ENCODE data around the gene MTR. TPM values are rescaled to one million over a fixed set of nuclear protein-coding genes. Genes with fewer than 3 reads are reported as not detected.

MTR gene
- total RNA-seq, 1 donor from 2014 or later: 35.7 TPM

DNA sequence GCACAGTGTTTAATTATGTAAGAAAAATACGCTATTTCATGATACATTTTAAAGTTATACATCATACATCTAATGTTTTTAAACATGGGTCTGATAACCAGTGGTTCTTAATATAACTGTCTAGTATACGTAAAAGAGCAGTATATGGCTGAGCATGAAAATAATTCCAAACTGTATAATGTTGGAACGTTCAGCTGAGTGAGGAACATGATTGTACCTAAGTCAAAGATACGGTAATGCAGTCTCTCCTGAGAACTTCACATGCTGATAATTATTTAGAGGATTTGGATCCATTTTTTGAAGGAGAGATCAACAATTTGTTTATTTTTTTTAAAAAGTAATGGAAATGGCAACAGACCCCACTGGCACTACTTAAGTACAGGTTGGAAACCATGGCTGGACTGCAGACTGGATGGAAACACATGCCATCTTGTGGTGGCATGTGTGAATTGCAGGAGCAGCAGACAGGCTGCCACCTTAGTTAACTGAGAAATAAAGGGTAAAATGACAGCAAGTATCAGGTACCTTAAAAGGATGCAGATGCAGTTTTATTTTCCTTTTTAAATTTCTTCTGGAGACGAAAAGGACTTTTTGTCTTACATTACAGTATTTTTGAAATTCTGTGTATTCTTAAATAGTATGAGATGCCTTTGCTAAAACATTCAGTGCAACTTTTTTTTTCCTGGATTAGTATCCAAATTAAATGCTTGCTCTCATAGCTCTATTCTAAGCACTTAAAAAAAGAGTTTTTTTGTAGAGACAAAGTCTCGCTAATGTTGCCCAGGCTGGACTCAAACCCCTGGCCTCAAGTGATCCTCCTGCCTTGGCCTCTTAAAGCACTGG lies 73.8 kb downstream of the MTR start:
- DNase-seq (no peak), ATAC-seq (peak; percentile 68 to 74)
- TF ChIP-seq, protein P1, sequence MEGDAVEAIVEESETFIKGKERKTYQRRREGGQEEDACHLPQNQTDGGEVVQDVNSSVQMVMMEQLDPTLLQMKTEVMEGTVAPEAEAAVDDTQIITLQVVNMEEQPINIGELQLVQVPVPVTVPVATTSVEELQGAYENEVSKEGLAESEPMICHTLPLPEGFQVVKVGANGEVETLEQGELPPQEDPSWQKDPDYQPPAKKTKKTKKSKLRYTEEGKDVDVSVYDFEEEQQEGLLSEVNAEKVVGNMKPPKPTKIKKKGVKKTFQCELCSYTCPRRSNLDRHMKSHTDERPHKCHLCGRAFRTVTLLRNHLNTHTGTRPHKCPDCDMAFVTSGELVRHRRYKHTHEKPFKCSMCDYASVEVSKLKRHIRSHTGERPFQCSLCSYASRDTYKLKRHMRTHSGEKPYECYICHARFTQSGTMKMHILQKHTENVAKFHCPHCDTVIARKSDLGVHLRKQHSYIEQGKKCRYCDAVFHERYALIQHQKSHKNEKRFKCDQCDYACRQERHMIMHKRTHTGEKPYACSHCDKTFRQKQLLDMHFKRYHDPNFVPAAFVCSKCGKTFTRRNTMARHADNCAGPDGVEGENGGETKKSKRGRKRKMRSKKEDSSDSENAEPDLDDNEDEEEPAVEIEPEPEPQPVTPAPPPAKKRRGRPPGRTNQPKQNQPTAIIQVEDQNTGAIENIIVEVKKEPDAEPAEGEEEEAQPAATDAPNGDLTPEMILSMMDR (IDR thresholded peaks at IDR 0.05): peak; percentile 92
- Histone ChIP-seq H3K36me3 (peaks cover 42% of the 10 kb centered on the region), H3K27ac (no peak overlapping the region), H3K9me3 (no peaks in the 10 kb centered on the region), H3K4me3 (no peak overlapping the region), H3K4me1 (peaks cover 5% of the 10 kb centered on the region), H3K27me3 (ENCODE audit: low read depth) (no peaks in the 10 kb centered on the region)
- intact Hi-C loops (cut with DNase I): no loop called here

GRCh38 chr1:236869911-236870310 lies 74.8 kb downstream of the MTR start:
- Histone ChIP-seq H3K4me3 (no peak overlapping the region), H3K4me1 (peaks cover 5% of the 10 kb centered on the region), H3K9me3 (no peaks in the 10 kb centered on the region), H3K36me3 (peaks cover 44% of the 10 kb centered on the region), H3K27me3 (ENCODE audit: low read depth) (no peaks in the 10 kb centered on the region), H3K27ac (peak overlapping the region; percentile 7)
- DNase-seq: no peak
- intact Hi-C loops (cut with DNase I): no loop called here
- TF ChIP-seq, protein P1 (IDR thresholded peaks at IDR 0.05): no peak
- ATAC-seq: peak; percentile 57 to 67

DNA sequence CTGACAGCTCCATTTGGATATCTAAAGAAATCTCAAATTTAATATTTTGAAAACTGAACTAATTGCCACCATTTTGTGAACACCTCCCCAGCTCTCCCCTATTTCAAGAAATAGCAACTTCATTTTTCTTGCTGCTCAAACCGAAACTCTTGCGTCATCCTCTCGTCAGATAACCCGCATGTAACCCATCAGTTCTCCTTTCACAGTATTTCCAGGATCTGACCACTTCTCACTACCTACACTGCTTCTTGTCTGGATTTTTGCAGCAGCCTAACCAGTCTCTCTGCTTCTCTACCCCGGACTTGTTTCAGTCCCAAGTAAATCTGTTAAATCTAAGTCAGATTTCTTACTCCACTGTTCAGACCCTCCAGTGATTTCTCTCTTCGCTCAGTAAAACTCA lies 75.6 kb downstream of the MTR start:
- intact Hi-C loops (cut with DNase I): no loop called here
- no peak overlapping the region for H3K4me3 ChIP-seq
- H3K27me3 ChIP-seq (ENCODE audit: low read depth): no peaks in the 10 kb centered on the region
- H3K4me1 ChIP-seq: peaks cover 5% of the 10 kb centered on the region
- H3K9me3 ChIP-seq: no peaks in the 10 kb centered on the region
- peaks cover 44% of the 10 kb centered on the region for H3K36me3 ChIP-seq
- H3K27ac ChIP-seq: no peak overlapping the region
- TF ChIP-seq, protein P1 (IDR thresholded peaks at IDR 0.05): no peak
- no peak for DNase-seq
- ATAC-seq: peak; percentile 60 to 72

DNA sequence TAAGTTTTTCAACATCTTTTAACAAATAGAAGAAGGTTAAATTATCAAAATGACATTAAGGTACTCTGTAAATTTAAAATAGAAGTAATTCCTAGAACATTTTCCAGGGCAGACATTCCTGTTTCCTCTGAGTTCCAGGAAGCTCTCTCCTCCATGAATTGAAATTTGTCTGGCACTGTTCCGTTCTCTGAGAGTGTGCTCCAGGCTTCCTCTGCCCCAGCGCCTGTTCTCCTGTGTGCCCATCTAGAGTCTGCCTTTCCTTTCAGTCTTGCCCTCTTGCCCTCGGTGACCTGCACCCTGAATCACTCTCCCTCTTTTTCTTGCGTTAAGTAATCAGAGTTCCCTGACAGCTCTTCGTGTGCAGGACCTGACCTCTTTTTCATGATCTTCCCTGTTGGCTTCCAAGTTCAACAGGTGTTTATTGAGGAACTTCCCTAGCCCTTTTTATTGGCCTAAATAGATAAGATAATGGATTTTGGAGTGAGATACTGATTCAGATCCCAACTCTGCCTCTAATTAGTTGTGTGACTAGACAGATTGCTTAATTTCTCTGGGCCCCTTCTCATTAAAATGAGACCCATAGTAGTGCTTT lies 77.1 kb downstream of the MTR start:
- Histone ChIP-seq H3K27ac (no peak overlapping the region), H3K27me3 (ENCODE audit: low read depth) (no peaks in the 10 kb centered on the region), H3K9me3 (no peaks in the 10 kb centered on the region), H3K36me3 (peaks cover 53% of the 10 kb centered on the region), H3K4me1 (peaks cover 5% of the 10 kb centered on the region), H3K4me3 (no peak overlapping the region)
- DNase-seq (no peak), ATAC-seq (no peak)
- TF ChIP-seq, protein P1 (IDR thresholded peaks at IDR 0.05): no peak
- intact Hi-C loops (cut with DNase I): no loop called here

- no peak for ATAC-seq
- DNase-seq: no peak
- H3K9me3 ChIP-seq: no peaks in the 10 kb centered on the region
- peaks cover 60% of the 10 kb centered on the region for H3K36me3 ChIP-seq
- H3K27ac ChIP-seq: no peak overlapping the region
- intact Hi-C loops (cut with DNase I): no loop called here
- H3K4me3 ChIP-seq: no peak overlapping the region
- no peaks in the 10 kb centered on the region for H3K27me3 ChIP-seq (ENCODE audit: low read depth)
- TF ChIP-seq, protein P1 (IDR thresholded peaks at IDR 0.05): no peak
- no peaks in the 10 kb centered on the region for H3K4me1 ChIP-seq
Observed at GRCh38 chr1:236875975-236876374, 80.9 kb downstream of the MTR start.
